GM10248 (cell line): ENCODE results near the gene NPAS4.
"Not testable (repeated sequence)": the region's sequence is repeated elsewhere in the genome, so short reads cannot be mapped to it uniquely, and the experiment has no call there.

Experiments
- CTCF ChIA-PET: fragments of 300-600 bp; sonication (Branson Sonifier 250); formaldehyde crosslinking; extraction: SDS; loops from one replicate; lab custom pipeline; 2021; ENCODE audit warnings: antibody characterized with exemption; lab: Yijun Ruan, JAX
- POLR2A ChIA-PET: fragments of 350-650 bp; sonication (Branson Sonifier 250); formaldehyde crosslinking; extraction: SDS; loops from one replicate; lab custom pipeline; 2020; ENCODE audit warnings: antibody characterized with exemption; lab: Yijun Ruan, JAX
- DNase-seq: peaks from one replicate; pipeline ENCODE4 v3.0.0; 2012; ENCODE audit errors: extremely low spot score
- CTCF ChIP-seq: IDR thresholded peaks from 2 replicates; pipeline ENCODE4 v1.5.1; 2012; ENCODE audit warnings: mild to moderate bottlenecking, low read depth; ENCODE audit errors: extremely low read depth, missing control alignments, control extremely low read depth

NPAS4 gene

GRCh38 chr11:66462911-66463310 lies 42.1 kb downstream of the NPAS4 start:
- CTCF ChIA-PET, result interaction anchor here (1.0 to 1.6 kb wide), 3 partner anchors 17 to 77 kb away, joined by 4 to 5 read pairs (median 5); partner anchors contain the start of gene DPP3
- POLR2A ChIA-PET, result no interaction called here
- no peak for TF ChIP-seq CTCF
- no peak for DNase-seq

GRCh38 chr11:66464116-66464515 lies 43.3 kb downstream of the NPAS4 start:
- DNase-seq, POLR2A ChIA-PET: not testable (repeated sequence)
- CTCF ChIA-PET, result interaction anchor here (8.3 kb wide), 1 partner anchor 15 kb away, joined by 83 read pairs; the partner anchor contains the start of gene DPP3

GRCh38 chr11:66464916-66465315 lies 44.1 kb downstream of the NPAS4 start:
- POLR2A ChIA-PET, result no interaction called here
- TF ChIP-seq CTCF, result no peak
- CTCF ChIA-PET, result interaction anchor here (0.8 to 8.3 kb wide), 4 partner anchors 14 to 76 kb away, joined by 3 to 83 read pairs (median 3); partner anchors contain the start of genes DPP3 and MRPL11
- DNase-seq, result no peak

GRCh38 chr11:66465373-66466224 lies 44.8 kb downstream of the NPAS4 start:
- POLR2A ChIA-PET, result interaction anchor here (1.0 kb wide), 1 partner anchor 173 kb away, joined by 6 read pairs; the partner anchor contains the start of gene RBM4

GRCh38 chr11:66466225-66467033 lies 45.6 kb downstream of the NPAS4 start, which contains the start of gene PELI3:
PELI3 (plus strand) TSS chr11:66466905; CDS start chr11:66468129, 1,224 bp downstream.
- CTCF ChIA-PET, result interaction anchor here (0.9 to 8.3 kb wide), 11 partner anchors 13 to 212 kb away, joined by 3 to 83 read pairs (median 5); partner anchors contain the start of genes DPP3, MRPL11 and RBM4B
- POLR2A ChIA-PET, result interaction anchor here (0.6 to 1.0 kb wide), 15 partner anchors 8 to 1636 kb away, joined by 3 to 14 read pairs (median 4); partner anchors contain the start of genes DPP3 and RBM4
- TF ChIP-seq CTCF, result no peak
- peak; percentile 99 for DNase-seq

More at GRCh38 chr11:66465373-66466224, 44.8 kb downstream of the NPAS4 start:
- CTCF ChIA-PET, result interaction anchor here (1.0 to 8.3 kb wide), 7 partner anchors 13 to 196 kb away, joined by 3 to 83 read pairs (median 3); partner anchors contain the start of genes DPP3 and MRPL11
- TF ChIP-seq CTCF, result no peak
- DNase-seq, result no peak

GRCh38 chr11:66467034-66467659 lies 46.3 kb downstream of the NPAS4 start:
- peak; percentile 55 for DNase-seq
- CTCF ChIA-PET, result interaction anchor here (0.9 to 8.3 kb wide), 11 partner anchors 12 to 211 kb away, joined by 3 to 83 read pairs (median 5); partner anchors contain the start of genes DPP3, MRPL11 and RBM4B
- POLR2A ChIA-PET, result interaction anchor here (0.6 to 1.0 kb wide), 3 partner anchors 13 to 176 kb away, joined by 6 to 14 read pairs (median 6); partner anchors contain the start of genes DPP3 and RBM4
- TF ChIP-seq CTCF, result no peak
